DOHH2 (cell line): ENCODE results near the gene JPH2.

ENCODE experiments used
- H3F3A ChIP-seq: fragments of 200-600 bp; sonication (generic), shearing (Covaris generic); 2 replicates; pipeline ENCODE4 v1.6.0; 2016; ENCODE audit warnings: antibody characterized with exemption, mild to moderate bottlenecking; ENCODE audit not compliant: control insufficient read depth, insufficient read depth
- H3K27ac ChIP-seq: fragments of 200-600 bp; sonication (generic); 2 replicates; pipeline ENCODE4 v1.5.1; 2014; ENCODE audit warnings: low read depth, mild to moderate bottlenecking, low read length, moderate library complexity
- H3K27me3 ChIP-seq: fragments of 200-600 bp; sonication (generic); 2 replicates; pipeline ENCODE4 v1.6.1; 2014; ENCODE audit warnings: mild to moderate bottlenecking, low read length, mixed read lengths; ENCODE audit not compliant: control insufficient read depth
- H3K36me3 ChIP-seq: fragments of 200-600 bp; sonication (generic); 2 replicates; pipeline ENCODE4 v1.6.1; 2014; ENCODE audit warnings: mild to moderate bottlenecking, low read length, moderate library complexity, mixed read lengths; ENCODE audit not compliant: control insufficient read depth
- H3K4me1 ChIP-seq: fragments of 200-600 bp; sonication (generic); 2 replicates; pipeline ENCODE4 v1.6.1; 2014; ENCODE audit warnings: mild to moderate bottlenecking, low read length, mixed read lengths; ENCODE audit not compliant: control insufficient read depth
- H3K4me2 ChIP-seq: fragments of 200-600 bp; sonication (generic); 2 replicates; pipeline ENCODE4 v1.6.0; 2014; ENCODE audit warnings: mild to moderate bottlenecking, low read length, moderate library complexity
- H3K4me3 ChIP-seq: fragments of 200-600 bp; sonication (generic); 2 replicates; pipeline ENCODE4 v1.5.1; 2014; ENCODE audit warnings: mild to moderate bottlenecking, low read length, mixed read lengths
- H3K79me2 ChIP-seq: fragments of 200-600 bp; sonication (generic); 2 replicates; pipeline ENCODE4 v1.6.1; 2014; ENCODE audit warnings: mild to moderate bottlenecking, low read length, mixed read lengths; ENCODE audit not compliant: control insufficient read depth
- H3K9me2 ChIP-seq: fragments of 200-600 bp; sonication (generic); replicated peaks from 2 replicates; pipeline ENCODE4 v1.6.1; 2014; ENCODE audit warnings: mild to moderate bottlenecking, low read length, mixed read lengths; ENCODE audit not compliant: control insufficient read depth
- H3K9me3 ChIP-seq: fragments of 200-600 bp; sonication (generic); 2 replicates; pipeline ENCODE4 v1.6.1; 2014; ENCODE audit warnings: antibody characterized with exemption, low read length, mixed read lengths; ENCODE audit not compliant: control insufficient read depth, insufficient read depth
- H4K20me1 ChIP-seq: fragments of 200-600 bp; sonication (generic); 2 replicates; pipeline ENCODE4 v1.6.0; 2014; ENCODE audit warnings: low read depth, mild to moderate bottlenecking, antibody characterized with exemption, low read length, moderate library complexity; ENCODE audit not compliant: control insufficient read depth, insufficient read depth
- EZH2phosphoT487 ChIP-seq: fragments of 200-600 bp; sonication (generic); IDR thresholded peaks from 2 replicates; pipeline ENCODE4 v1.6.1; 2017; ENCODE audit warnings: borderline replicate concordance, mild to moderate bottlenecking, antibody characterized with exemption, low read length, moderate library complexity, mixed read lengths
- TF ChIP-seq, protein P1 (sequence below): fragments of 200-600 bp; sonication (generic); IDR thresholded peaks from one replicate; pipeline ENCODE4 v1.5.1; 2014; ENCODE audit warnings: antibody characterized with exemption, mild to moderate bottlenecking, low read depth, low read length; ENCODE audit not compliant: poor library complexity, severe bottlenecking

The JPH2 gene

DNA sequence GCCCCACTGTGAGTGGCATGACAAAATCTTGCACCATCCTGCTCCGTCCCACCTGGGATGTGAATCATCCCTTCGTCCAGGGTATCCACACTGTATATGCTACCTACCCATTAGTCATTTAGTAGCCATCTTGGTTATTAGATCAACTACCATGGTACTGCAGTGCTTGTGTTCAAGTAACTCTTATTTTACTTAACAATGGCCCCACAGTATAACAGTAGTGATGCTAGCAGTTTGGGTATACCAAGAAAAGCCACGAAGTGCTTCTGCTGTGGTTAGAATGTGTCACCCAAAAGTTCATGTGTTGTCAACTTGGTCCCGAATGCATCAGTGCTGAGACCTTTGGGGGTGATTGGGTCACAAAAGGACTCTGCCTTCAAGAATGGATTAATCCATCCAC, 11.9 kb upstream of the JPH2 start:
- H3K9me3 ChIP-seq = no peaks in the 10 kb centered on the region
- no peak overlapping the region for H3K4me2 ChIP-seq
- H3K27ac ChIP-seq = no peak overlapping the region
- no peaks in the 10 kb centered on the region for H3K9me2 ChIP-seq
- H3F3A ChIP-seq = no peaks in the 10 kb centered on the region; the same call in 1 of the 2 replicates
- H3K4me1 ChIP-seq = no peaks in the 10 kb centered on the region
- TF ChIP-seq, protein P1, sequence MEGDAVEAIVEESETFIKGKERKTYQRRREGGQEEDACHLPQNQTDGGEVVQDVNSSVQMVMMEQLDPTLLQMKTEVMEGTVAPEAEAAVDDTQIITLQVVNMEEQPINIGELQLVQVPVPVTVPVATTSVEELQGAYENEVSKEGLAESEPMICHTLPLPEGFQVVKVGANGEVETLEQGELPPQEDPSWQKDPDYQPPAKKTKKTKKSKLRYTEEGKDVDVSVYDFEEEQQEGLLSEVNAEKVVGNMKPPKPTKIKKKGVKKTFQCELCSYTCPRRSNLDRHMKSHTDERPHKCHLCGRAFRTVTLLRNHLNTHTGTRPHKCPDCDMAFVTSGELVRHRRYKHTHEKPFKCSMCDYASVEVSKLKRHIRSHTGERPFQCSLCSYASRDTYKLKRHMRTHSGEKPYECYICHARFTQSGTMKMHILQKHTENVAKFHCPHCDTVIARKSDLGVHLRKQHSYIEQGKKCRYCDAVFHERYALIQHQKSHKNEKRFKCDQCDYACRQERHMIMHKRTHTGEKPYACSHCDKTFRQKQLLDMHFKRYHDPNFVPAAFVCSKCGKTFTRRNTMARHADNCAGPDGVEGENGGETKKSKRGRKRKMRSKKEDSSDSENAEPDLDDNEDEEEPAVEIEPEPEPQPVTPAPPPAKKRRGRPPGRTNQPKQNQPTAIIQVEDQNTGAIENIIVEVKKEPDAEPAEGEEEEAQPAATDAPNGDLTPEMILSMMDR = no peak
- TF ChIP-seq EZH2phosphoT487 = no peak
- no peaks in the 10 kb centered on the region for H3K27me3 ChIP-seq
- H3K36me3 ChIP-seq = peaks cover 66% of the 10 kb centered on the region
- H3K4me3 ChIP-seq = no peak overlapping the region
- H3K79me2 ChIP-seq = peaks cover 21% of the 10 kb centered on the region
- no peaks in the 10 kb centered on the region for H4K20me1 ChIP-seq

DNA sequence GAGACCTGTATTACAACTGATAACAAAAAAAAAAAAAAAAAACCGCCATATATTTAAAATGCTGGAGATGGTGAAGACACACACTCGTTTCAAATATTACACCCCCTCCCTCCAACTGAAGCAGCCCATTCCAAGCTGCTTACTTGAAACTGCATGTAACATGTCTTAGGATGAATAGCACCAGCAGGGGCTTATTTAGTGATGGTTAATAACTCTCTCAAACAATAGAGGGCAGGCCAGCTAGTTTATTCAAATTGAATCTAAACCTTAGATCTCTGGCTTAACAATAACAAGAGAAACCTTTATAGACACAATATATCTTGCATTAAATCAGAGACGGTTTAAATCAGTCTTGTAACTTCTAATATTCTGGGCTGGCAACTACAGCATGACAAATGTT, 9.3 kb upstream of the JPH2 start:
- TF ChIP-seq EZH2phosphoT487 = no peak
- TF ChIP-seq, protein P1 = no peak
- Histone ChIP-seq H3K27ac (no peak overlapping the region), H3K9me2 (no peaks in the 10 kb centered on the region), H3K36me3 (peaks cover 43% of the 10 kb centered on the region), H3K4me3 (no peak overlapping the region), H4K20me1 (no peaks in the 10 kb centered on the region), H3K4me1 (no peaks in the 10 kb centered on the region), H3K9me3 (no peaks in the 10 kb centered on the region), H3K4me2 (no peak overlapping the region), H3F3A (no peaks in the 10 kb centered on the region; the same call in 1 of the 2 replicates), H3K79me2 (peaks cover 6% of the 10 kb centered on the region), H3K27me3 (no peaks in the 10 kb centered on the region)

DNA sequence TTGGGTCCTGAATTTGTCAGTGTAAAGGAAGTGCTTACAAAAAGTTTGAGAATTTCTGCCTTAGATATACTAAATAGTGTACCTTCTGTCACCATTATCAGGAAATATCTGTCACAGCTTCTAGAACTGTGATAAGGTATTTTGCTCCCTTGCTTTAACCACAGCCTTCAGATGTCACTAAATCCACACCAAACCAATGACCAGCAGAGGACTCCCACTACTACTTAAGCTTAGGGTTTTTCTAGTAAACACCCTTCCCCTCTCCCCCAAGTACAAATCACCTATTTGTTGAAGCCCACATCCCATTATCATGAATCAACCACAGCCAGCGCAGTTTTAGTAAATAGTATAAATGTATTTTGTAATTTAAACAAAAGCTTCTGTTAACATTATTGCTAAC, 8.6 kb upstream of the JPH2 start:
- Histone ChIP-seq H3K27me3 (no peaks in the 10 kb centered on the region), H3K9me2 (no peaks in the 10 kb centered on the region), H3K4me2 (no peak overlapping the region), H3K9me3 (no peaks in the 10 kb centered on the region), H3K27ac (no peak overlapping the region), H4K20me1 (no peaks in the 10 kb centered on the region), H3K4me1 (no peaks in the 10 kb centered on the region), H3K79me2 (no peaks in the 10 kb centered on the region), H3K4me3 (no peak overlapping the region), H3F3A (no peaks in the 10 kb centered on the region; the same call in 1 of the 2 replicates), H3K36me3 (peaks cover 36% of the 10 kb centered on the region)
- no peak for TF ChIP-seq EZH2phosphoT487
- TF ChIP-seq, protein P1 = no peak
